GM19468 (cell line): Measurements from ENCODE around the gene SCAF1.

Source experiments
- ATAC-seq: cut with Tn5 transposase; IDR thresholded peaks from one replicate; pipeline ENCODE4 v1.9.1; 2021; ENCODE audit warnings: mild to moderate bottlenecking, moderate library complexity, moderate number of reproducible peaks; ENCODE audit not compliant: unreplicated experiment; ENCODE audit errors: extremely low read depth

Gene SCAF1

DNA sequence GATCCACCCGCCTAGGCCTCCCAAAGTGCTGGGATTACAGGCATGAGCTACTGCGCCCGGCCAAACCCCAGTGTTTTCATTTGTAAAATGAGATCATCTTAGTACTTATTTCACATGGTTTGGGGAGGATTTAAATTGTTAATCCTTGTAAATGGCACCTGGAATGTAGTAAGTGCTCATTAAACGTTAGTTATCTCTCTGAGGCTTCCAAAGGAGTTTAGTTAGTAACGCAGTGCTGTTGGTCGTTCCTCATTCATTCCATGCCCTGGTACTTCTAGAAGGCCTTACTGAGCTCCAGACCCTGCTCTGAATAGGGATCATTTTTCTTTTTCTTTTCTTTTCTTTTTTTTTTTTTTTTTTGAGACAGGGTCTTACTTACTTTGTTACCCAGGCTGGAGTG is 54.1 kb downstream of the SCAF1 start:
- no peak for ATAC-seq

GRCh38 chr19:49696865-49697264 is 54.9 kb downstream of the SCAF1 start:
- ATAC-seq, result no peak

DNA sequence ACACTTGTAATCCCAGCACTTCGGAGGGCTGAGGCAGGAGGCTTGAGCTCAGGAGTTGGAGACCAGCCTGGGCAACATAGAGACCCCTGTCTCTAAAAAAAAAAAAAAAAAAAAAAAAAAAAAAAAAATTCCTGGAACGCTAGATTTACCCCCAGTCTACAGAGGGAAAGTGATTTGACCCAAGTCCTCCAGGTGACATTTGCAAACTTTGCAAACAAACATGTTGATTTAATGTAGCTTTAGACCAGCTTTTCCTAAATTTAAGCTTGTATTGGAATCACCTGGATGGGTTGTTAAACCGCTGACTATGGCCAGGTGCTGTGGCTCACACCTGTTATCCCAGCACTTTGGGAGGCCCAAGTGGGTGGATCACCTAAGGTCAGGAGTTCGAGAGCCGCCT is 57.4 kb downstream of the SCAF1 start:
- no peak for ATAC-seq

GRCh38 chr19:49700563-49700962 is 58.6 kb downstream of the SCAF1 start:
- no peak for ATAC-seq

- no peak for ATAC-seq
Observed at GRCh38 chr19:49701271-49701786, 59.3 kb downstream of the SCAF1 start.

GRCh38 chr19:49704888-49705642 is 63.1 kb downstream of the SCAF1 start:
- ATAC-seq, result no peak

- no peak for ATAC-seq
Observed at GRCh38 chr19:49705919-49706318, 63.9 kb downstream of the SCAF1 start.
